ENCODE data around the gene CMTR1.

The CMTR1 gene

GRCh38 chr6:37491830-37492208 lies 58.8 kb downstream of the CMTR1 start:
- TF ChIP-seq CTCF (conservative IDR thresholded peaks at IDR 0.05; ENCODE audit: low read depth, low read length) = no peak
- H3K4me3 ChIP-seq (ENCODE audit: low read depth, low read length) = no peak overlapping the region
- no peak for DNase-seq (ENCODE audit: low read depth)

- H3K4me3 ChIP-seq (ENCODE audit: low read depth, low read length) = no peak overlapping the region
- TF ChIP-seq CTCF (conservative IDR thresholded peaks at IDR 0.05; ENCODE audit: low read depth, low read length) = no peak
- no peak for DNase-seq (ENCODE audit: low read depth)
Measured at GRCh38 chr6:37492236-37492972, 59.4 kb downstream of the CMTR1 start.

- H3K4me3 ChIP-seq (ENCODE audit: low read depth, low read length) = no peak overlapping the region
- TF ChIP-seq CTCF (conservative IDR thresholded peaks at IDR 0.05; ENCODE audit: low read depth, low read length) = no peak
- DNase-seq (ENCODE audit: low read depth) = no peak
Measured at GRCh38 chr6:37492991-37493660, 60.1 kb downstream of the CMTR1 start.

GRCh38 chr6:37493661-37493995 lies 60.6 kb downstream of the CMTR1 start:
- no peak overlapping the region for H3K4me3 ChIP-seq (ENCODE audit: low read depth, low read length)
- DNase-seq (ENCODE audit: low read depth) = no peak
- TF ChIP-seq CTCF (conservative IDR thresholded peaks at IDR 0.05; ENCODE audit: low read depth, low read length) = no peak

GRCh38 chr6:37495244-37495934 lies 62.4 kb downstream of the CMTR1 start:
- TF ChIP-seq CTCF (conservative IDR thresholded peaks at IDR 0.05; ENCODE audit: low read depth, low read length) = no peak
- H3K4me3 ChIP-seq (ENCODE audit: low read depth, low read length) = no peak overlapping the region
- no peak for DNase-seq (ENCODE audit: low read depth)

GRCh38 chr6:37496951-37497885 lies 64.2 kb downstream of the CMTR1 start:
- no peak for TF ChIP-seq CTCF (conservative IDR thresholded peaks at IDR 0.05; ENCODE audit: low read depth, low read length)
- H3K4me3 ChIP-seq (ENCODE audit: low read depth, low read length) = no peak overlapping the region
- DNase-seq (ENCODE audit: low read depth) = no peak
